DMS79 (cell line): ENCODE results near the gene MRPS6.

Experiments used
- DNase-seq: peaks from one replicate; lab custom pipeline; 2025; lab: John Stamatoyannopoulos, UW

The MRPS6 gene

GRCh38 chr21:34180826-34181359, 107.5 kb downstream of the MRPS6 start:
- no peak for DNase-seq

GRCh38 chr21:34181431-34182039, 108.2 kb downstream of the MRPS6 start:
- no peak for DNase-seq

DNA sequence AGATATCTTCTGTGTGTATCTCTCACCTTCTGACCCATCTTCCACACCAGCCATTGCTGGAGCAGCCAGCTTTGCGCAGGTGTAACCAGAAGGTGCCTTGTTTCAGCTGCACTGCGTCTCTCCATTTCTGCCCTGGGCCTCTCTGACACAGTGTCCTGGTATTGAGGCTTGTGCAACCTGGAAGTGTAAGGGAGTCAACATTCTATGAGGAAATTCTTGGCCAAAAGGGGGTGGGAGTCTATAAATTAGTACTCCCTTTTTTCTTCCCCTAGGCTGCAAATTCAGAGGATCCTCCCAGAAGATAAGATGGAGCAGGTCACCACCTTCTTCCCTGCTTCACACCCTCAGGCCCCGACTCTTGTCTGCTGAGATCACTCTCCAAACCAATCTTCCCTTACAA, 109.1 kb downstream of the MRPS6 start:
- DNase-seq = no peak

- DNase-seq = no peak
Measured at GRCh38 chr21:34183331-34183928, 110.1 kb downstream of the MRPS6 start.

GRCh38 chr21:34184232-34184631, 110.9 kb downstream of the MRPS6 start:
- DNase-seq = no peak

DNA sequence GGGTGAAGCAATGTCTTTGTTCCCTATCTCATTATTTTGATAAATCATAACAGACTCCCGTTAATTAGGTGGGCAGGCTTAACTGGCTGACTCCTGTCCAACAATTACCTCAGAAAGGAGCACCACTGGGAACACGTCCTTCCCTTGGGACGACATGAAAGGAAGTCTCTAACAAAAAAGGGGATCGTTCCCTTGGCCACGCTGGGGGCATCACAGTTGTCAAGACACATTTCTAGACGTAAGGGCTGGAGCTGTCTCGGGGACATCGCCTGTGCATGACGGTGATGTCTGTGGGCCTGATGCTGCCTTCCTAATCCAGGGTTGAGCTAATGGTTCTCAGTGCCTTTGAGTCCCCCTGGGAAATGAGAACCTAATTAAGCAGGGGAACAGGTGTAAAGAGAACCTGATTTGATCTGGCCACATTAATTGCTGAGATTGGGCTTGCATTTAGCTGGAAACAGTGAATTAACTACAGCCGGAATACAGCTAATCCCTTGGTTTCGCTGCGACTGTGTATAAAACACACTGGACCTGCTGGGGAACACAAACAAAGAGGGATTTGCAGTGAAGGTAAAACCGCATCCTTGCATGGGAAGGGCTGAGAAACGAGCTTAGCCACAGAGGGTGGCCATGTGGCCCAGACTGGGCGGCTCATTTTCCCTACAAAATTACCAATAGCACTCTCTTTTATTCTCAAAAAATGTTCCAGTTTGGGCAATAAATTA, 111.8 kb downstream of the MRPS6 start:
- DNase-seq = no peak

DNA sequence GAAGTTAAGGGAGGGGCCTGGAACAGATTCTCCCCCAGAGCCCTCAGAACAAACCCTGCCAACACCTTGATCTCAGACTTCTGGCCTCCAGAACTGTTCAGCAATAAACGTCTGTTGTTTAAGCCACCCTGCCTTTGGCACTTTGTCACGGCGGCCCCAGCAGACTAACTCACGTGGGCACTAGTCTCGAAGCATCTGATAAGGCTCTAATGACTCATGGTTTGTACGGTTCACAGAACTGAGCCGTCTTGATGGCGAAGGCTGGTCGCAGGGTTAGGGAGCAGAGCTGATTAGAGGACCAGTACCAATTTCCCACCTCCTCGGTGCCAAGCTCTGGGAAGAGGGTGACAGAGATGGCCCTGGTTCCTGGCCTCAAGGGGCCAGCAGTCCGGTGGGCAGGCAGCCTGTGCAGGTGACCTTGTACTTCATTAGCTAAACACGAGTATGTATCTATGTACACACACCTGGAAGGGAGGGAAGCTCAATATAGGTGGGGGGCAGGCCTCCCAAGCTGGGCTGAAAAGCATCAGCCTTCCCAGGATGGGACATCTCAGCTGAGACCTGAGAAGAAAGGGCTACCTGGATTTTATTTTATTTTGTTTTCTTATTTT, 112.8 kb downstream of the MRPS6 start:
- no peak for DNase-seq

DNA sequence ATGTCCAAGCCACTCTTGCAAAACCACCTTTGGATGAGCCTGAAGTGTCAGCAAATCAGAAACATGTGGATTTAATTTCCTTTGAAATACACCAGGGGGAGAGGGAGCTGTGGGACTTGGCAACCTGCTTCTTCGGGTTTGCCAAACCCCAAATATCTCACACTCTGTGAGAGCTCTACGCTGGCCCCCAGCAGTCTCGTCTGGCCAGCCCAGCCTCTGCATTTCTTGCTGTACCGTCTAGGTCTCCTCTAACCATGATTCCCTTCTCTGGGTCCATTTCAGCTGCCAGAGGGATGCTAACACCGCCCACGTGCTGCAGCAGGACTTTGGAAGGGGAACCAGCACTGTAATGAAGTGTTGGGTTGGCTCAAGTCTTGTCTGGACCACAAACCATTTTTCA, 114.6 kb downstream of the MRPS6 start:
- DNase-seq = no peak

- DNase-seq = no peak
Measured at GRCh38 chr21:34189506-34189905, 116.1 kb downstream of the MRPS6 start.

GRCh38 chr21:34190576-34191321, 117.4 kb downstream of the MRPS6 start:
- no peak for DNase-seq

GRCh38 chr21:34191876-34192275, 118.5 kb downstream of the MRPS6 start:
- no peak for DNase-seq
